ENCODE measurements around the gene KIF3A.

KIF3A gene

GRCh38 chr5:132765311-132766019 is 28.1 kb upstream of the KIF3A start:
- no peak for FAIRE-seq
- DNase-seq (ENCODE audit: insufficient read length, low spot score) = no peak
- TF ChIP-seq POLR2AphosphoS5 (IDR thresholded peaks at IDR 0.05; ENCODE audit: low read depth, low read length) (no peak), TAF1 (IDR thresholded peaks at IDR 0.05; ENCODE audit: low read depth, low read length) (no peak), POLR2A (IDR thresholded peaks at IDR 0.05; ENCODE audit: low read depth, low read length) (no peak), PAX5 (IDR thresholded peaks at IDR 0.05; ENCODE audit: insufficient read depth, low read length, severe bottlenecking) (no peak)

- no peak for TF ChIP-seq POLR2AphosphoS5 (IDR thresholded peaks at IDR 0.05; ENCODE audit: low read depth, low read length)
- no peak for TF ChIP-seq TAF1 (IDR thresholded peaks at IDR 0.05; ENCODE audit: low read depth, low read length)
- FAIRE-seq = peak; percentile 9
Observed at GRCh38 chr5:132764671-132765238, 27.4 kb upstream of the KIF3A start.

GRCh38 chr5:132764051-132764450 is 26.7 kb upstream of the KIF3A start:
- no peak for FAIRE-seq
- TF ChIP-seq TAF1 (IDR thresholded peaks at IDR 0.05; ENCODE audit: low read depth, low read length) = no peak
- TF ChIP-seq POLR2A (IDR thresholded peaks at IDR 0.05; ENCODE audit: low read depth, low read length) = no peak
- TF ChIP-seq POLR2AphosphoS5 (IDR thresholded peaks at IDR 0.05; ENCODE audit: low read depth, low read length) = no peak
- no peak for TF ChIP-seq PAX5 (IDR thresholded peaks at IDR 0.05; ENCODE audit: insufficient read depth, low read length, severe bottlenecking)
- no peak for TF ChIP-seq POU2F2 (IDR thresholded peaks at IDR 0.05; ENCODE audit: low read depth, low read length)
- TF ChIP-seq SPI1 (IDR thresholded peaks at IDR 0.05; ENCODE audit: low read depth, low read length) = no peak
- DNase-seq (ENCODE audit: insufficient read length, low spot score) = no peak

More at GRCh38 chr5:132764671-132765238, 27.4 kb upstream of the KIF3A start:
- no peak for DNase-seq (ENCODE audit: insufficient read length, low spot score)

GRCh38 chr5:132763181-132764036 is 26.1 kb upstream of the KIF3A start:
- no peak for FAIRE-seq

GRCh38 chr5:132762246-132763000 is 25.1 kb upstream of the KIF3A start:
- FAIRE-seq = no peak
- TF ChIP-seq PAX5 (IDR thresholded peaks at IDR 0.05; ENCODE audit: insufficient read depth, low read length, severe bottlenecking) (no peak), POLR2A (IDR thresholded peaks at IDR 0.05; ENCODE audit: low read depth, low read length) (no peak), SPI1 (IDR thresholded peaks at IDR 0.05; ENCODE audit: low read depth, low read length) (no peak), TAF1 (IDR thresholded peaks at IDR 0.05; ENCODE audit: low read depth, low read length) (no peak), POU2F2 (IDR thresholded peaks at IDR 0.05; ENCODE audit: low read depth, low read length) (no peak), POLR2AphosphoS5 (IDR thresholded peaks at IDR 0.05; ENCODE audit: low read depth, low read length) (no peak)
- DNase-seq (ENCODE audit: insufficient read length, low spot score) = no peak

More at GRCh38 chr5:132763181-132764036, 26.1 kb upstream of the KIF3A start:
- TF ChIP-seq TAF1 (IDR thresholded peaks at IDR 0.05; ENCODE audit: low read depth, low read length) (no peak), POLR2AphosphoS5 (IDR thresholded peaks at IDR 0.05; ENCODE audit: low read depth, low read length) (no peak), POLR2A (IDR thresholded peaks at IDR 0.05; ENCODE audit: low read depth, low read length) (no peak), SPI1 (IDR thresholded peaks at IDR 0.05; ENCODE audit: low read depth, low read length) (no peak), PAX5 (IDR thresholded peaks at IDR 0.05; ENCODE audit: insufficient read depth, low read length, severe bottlenecking) (no peak), POU2F2 (IDR thresholded peaks at IDR 0.05; ENCODE audit: low read depth, low read length) (no peak)
- DNase-seq (ENCODE audit: insufficient read length, low spot score) = no peak

GRCh38 chr5:132761321-132762240 is 24.2 kb upstream of the KIF3A start:
- TF ChIP-seq POLR2AphosphoS5 (IDR thresholded peaks at IDR 0.05; ENCODE audit: low read depth, low read length) (no peak), POLR2A (IDR thresholded peaks at IDR 0.05; ENCODE audit: low read depth, low read length) (no peak)
- FAIRE-seq = no peak
- DNase-seq (ENCODE audit: insufficient read length, low spot score) = no peak

- FAIRE-seq (no peak), DNase-seq (ENCODE audit: insufficient read length, low spot score) (no peak)
- no peak for TF ChIP-seq PAX5 (IDR thresholded peaks at IDR 0.05; ENCODE audit: insufficient read depth, low read length, severe bottlenecking)
- TF ChIP-seq POLR2AphosphoS5 (IDR thresholded peaks at IDR 0.05; ENCODE audit: low read depth, low read length) = no peak
- no peak for TF ChIP-seq TAF1 (IDR thresholded peaks at IDR 0.05; ENCODE audit: low read depth, low read length)
- no peak for TF ChIP-seq POU2F2 (IDR thresholded peaks at IDR 0.05; ENCODE audit: low read depth, low read length)
- TF ChIP-seq POLR2A (IDR thresholded peaks at IDR 0.05; ENCODE audit: low read depth, low read length) = no peak
- TF ChIP-seq SPI1 (IDR thresholded peaks at IDR 0.05; ENCODE audit: low read depth, low read length) = no peak
Observed at GRCh38 chr5:132760601-132761317, 23.4 kb upstream of the KIF3A start.

- no peak for TF ChIP-seq POU2F2 (IDR thresholded peaks at IDR 0.05; ENCODE audit: low read depth, low read length)
- TF ChIP-seq TAF1 (IDR thresholded peaks at IDR 0.05; ENCODE audit: low read depth, low read length) = no peak
- TF ChIP-seq POLR2AphosphoS5 (IDR thresholded peaks at IDR 0.05; ENCODE audit: low read depth, low read length) = no peak
- TF ChIP-seq SPI1 (IDR thresholded peaks at IDR 0.05; ENCODE audit: low read depth, low read length) = no peak
- no peak for TF ChIP-seq POLR2A (IDR thresholded peaks at IDR 0.05; ENCODE audit: low read depth, low read length)
- no peak for TF ChIP-seq PAX5 (IDR thresholded peaks at IDR 0.05; ENCODE audit: insufficient read depth, low read length, severe bottlenecking)
- FAIRE-seq (no peak), DNase-seq (ENCODE audit: insufficient read length, low spot score) (no peak)
Observed at GRCh38 chr5:132760049-132760420, 22.7 kb upstream of the KIF3A start.
